Suprapubic skin (tissue), 4 donors: Measurements from ENCODE around the gene PARK7. TPM values are rescaled to one million over a fixed set of nuclear protein-coding genes. Genes with fewer than 3 reads are reported as not detected.

ENCODE experiments used
- DNase-seq, 2 donors: peaks; one replicate each; pipeline ENCODE4 v3.0.0-alpha.2; 2019; ENCODE audit warnings: low spot score in 2 of 2
- H3K27ac ChIP-seq: fragments of 200-600 bp; sonication (generic); one replicate; pipeline ENCODE4 v1.5.1; 2019
- H3K27me3 ChIP-seq: fragments of 200-600 bp; sonication (generic); one replicate; pipeline ENCODE4 v1.5.1; 2019
- H3K36me3 ChIP-seq: fragments of 200-600 bp; sonication (generic); one replicate; pipeline ENCODE4 v1.5.1; 2019
- H3K4me1 ChIP-seq: fragments of 200-600 bp; sonication (generic); one replicate; pipeline ENCODE4 v1.5.1; 2019
- H3K4me3 ChIP-seq: fragments of 200-600 bp; sonication (generic); one replicate; pipeline ENCODE4 v1.5.1; 2019; ENCODE audit warnings: mild to moderate bottlenecking
- H3K9me3 ChIP-seq: fragments of 200-600 bp; sonication (generic); one replicate; pipeline ENCODE4 v1.5.1; 2019
- EP300 ChIP-seq: sonication (generic); formaldehyde crosslinking; IDR thresholded peaks from one replicate; pipeline ENCODE4 v1.6.1; 2017; ENCODE audit warnings: antibody characterized with exemption
- POLR2A ChIP-seq, 2 donors: fragments of 450-650 bp; IDR thresholded peaks; one replicate each; pipeline ENCODE4 v1.6.1; 2017; ENCODE audit warnings: antibody characterized with exemption in 2 of 2, mild to moderate bottlenecking in 2 of 2, moderate library complexity in 2 of 2
- POLR2AphosphoS5 ChIP-seq, 3 donors: sonication (generic); formaldehyde crosslinking; IDR thresholded peaks; one replicate each; pipeline ENCODE4 v1.6.1; 2017; ENCODE audit warnings: antibody characterized with exemption in 3 of 3
- WGBS: methylation state at CpG from one replicate; pipeline ENCODE4 v1.1.5; 2018; 5-methylcytosine and 5-hydroxymethylcytosine counted together
- total RNA-seq, 4 donors: library from RNA; depleted of rRNA; stranded (reverse); fragments of >200 nt; gene quantifications; one replicate each; pipeline ENCODE4 v1.1.0, GENCODE V29; 2016
- TF ChIP-seq, protein P1 (sequence below), 2 donors: fragments of 200-600 bp in 1 of 2; fragments of 450-650 bp in 1 of 2; sonication (generic) in 1 of 2; IDR thresholded peaks; one replicate each; pipeline ENCODE4 v1.5.1; 2016 to 2019; ENCODE audit warnings: antibody characterized with exemption in 2 of 2, mild to moderate bottlenecking in 1 of 2, moderate library complexity in 1 of 2

PARK7 gene
- total RNA-seq, 4 donors from 2014 or later, result 74.0 to 94.1 (median 85.2) TPM

DNA sequence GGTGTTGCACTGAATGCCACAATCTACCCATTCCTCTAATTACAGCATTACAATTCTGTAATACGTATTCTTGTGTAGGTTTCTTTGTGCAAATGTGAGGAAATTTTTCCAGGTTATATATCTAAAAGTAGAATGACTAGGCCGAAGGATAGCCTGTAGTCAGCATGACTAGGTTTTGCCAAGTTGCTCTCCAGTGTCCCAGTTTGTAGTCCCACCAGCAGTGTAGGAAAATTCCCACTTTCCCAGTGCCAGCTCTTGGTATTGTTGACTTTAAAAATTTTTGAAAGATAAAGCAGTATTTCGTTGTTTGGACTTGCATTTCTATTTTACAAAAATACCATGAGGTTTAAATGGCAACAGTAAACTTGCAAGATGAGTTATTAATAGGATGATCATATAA, 3.0 kb downstream of the PARK7 start:
- DNase-seq, result no peak
- no peak overlapping the region for H3K4me3 ChIP-seq
- no peak overlapping the region for H3K27ac ChIP-seq
- TF ChIP-seq POLR2AphosphoS5 (IDR thresholded peaks at IDR 0.05), result no peak
- TF ChIP-seq EP300, result no peak
- TF ChIP-seq, protein P1, sequence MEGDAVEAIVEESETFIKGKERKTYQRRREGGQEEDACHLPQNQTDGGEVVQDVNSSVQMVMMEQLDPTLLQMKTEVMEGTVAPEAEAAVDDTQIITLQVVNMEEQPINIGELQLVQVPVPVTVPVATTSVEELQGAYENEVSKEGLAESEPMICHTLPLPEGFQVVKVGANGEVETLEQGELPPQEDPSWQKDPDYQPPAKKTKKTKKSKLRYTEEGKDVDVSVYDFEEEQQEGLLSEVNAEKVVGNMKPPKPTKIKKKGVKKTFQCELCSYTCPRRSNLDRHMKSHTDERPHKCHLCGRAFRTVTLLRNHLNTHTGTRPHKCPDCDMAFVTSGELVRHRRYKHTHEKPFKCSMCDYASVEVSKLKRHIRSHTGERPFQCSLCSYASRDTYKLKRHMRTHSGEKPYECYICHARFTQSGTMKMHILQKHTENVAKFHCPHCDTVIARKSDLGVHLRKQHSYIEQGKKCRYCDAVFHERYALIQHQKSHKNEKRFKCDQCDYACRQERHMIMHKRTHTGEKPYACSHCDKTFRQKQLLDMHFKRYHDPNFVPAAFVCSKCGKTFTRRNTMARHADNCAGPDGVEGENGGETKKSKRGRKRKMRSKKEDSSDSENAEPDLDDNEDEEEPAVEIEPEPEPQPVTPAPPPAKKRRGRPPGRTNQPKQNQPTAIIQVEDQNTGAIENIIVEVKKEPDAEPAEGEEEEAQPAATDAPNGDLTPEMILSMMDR (IDR thresholded peaks at IDR 0.05), result no peak
- no peak for TF ChIP-seq POLR2A (IDR thresholded peaks at IDR 0.05)
- no peaks in the 10 kb centered on the region for H3K9me3 ChIP-seq
- no peaks in the 10 kb centered on the region for H3K27me3 ChIP-seq
- H3K4me1 ChIP-seq, result peaks cover 31% of the 10 kb centered on the region
- peaks cover 62% of the 10 kb centered on the region for H3K36me3 ChIP-seq
- 77% methylated on average over 3 of the region's 3 CpGs for WGBS

DNA sequence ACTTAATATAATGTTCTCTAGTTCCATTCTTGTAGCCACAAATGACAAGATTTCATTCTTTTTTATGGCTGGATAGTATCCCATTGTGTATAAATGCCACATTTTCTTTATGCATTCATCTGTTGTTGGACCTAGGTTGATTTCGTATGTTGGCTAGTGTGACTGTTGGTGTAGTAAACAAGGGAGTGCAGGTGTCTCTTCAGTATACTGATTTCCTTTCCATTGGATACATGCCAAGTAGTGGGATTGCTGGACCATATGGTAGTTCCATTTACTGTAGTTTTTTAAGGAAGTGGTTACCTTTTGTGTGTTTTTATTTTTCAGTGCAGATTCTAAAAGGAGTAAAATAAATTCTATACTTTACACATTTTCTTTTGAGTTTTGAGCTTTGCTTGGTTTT, 5.7 kb downstream of the PARK7 start:
- 51% methylated on average over 1 of the region's 1 CpG for WGBS
- Histone ChIP-seq H3K4me3 (no peak overlapping the region), H3K27me3 (no peaks in the 10 kb centered on the region), H3K36me3 (peaks cover 89% of the 10 kb centered on the region), H3K4me1 (peaks cover 23% of the 10 kb centered on the region), H3K9me3 (no peaks in the 10 kb centered on the region), H3K27ac (no peak overlapping the region)
- DNase-seq, result no peak
- TF ChIP-seq, protein P1 (IDR thresholded peaks at IDR 0.05), result no peak
- TF ChIP-seq EP300 (no peak), POLR2A (IDR thresholded peaks at IDR 0.05) (no peak), POLR2AphosphoS5 (IDR thresholded peaks at IDR 0.05) (no peak)

DNA sequence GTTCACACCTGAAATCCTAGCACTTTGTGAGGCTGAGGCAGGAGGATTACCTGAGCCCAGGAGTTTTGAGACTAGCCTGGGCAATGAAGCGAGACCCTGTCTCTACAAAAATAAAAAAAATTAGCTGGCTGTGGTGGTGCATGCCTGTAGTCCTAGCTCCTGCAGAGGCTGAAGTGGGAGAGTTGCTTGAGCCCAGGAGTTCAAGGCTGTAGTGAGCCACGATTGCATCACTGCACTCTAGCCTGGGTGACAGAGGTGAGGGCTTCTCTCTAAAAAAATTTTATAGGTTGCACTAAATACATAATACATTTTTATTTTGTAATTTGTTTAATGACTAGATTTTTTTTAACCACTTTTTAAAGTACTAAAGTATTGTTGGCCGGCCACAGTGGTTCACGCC, 6.1 kb downstream of the PARK7 start:
- Histone ChIP-seq H3K4me1 (peaks cover 19% of the 10 kb centered on the region), H3K27ac (no peak overlapping the region), H3K36me3 (peaks cover 92% of the 10 kb centered on the region), H3K27me3 (no peaks in the 10 kb centered on the region), H3K9me3 (no peaks in the 10 kb centered on the region), H3K4me3 (no peak overlapping the region)
- TF ChIP-seq, protein P1 (IDR thresholded peaks at IDR 0.05), result no peak
- TF ChIP-seq POLR2A (IDR thresholded peaks at IDR 0.05) (no peak), POLR2AphosphoS5 (IDR thresholded peaks at IDR 0.05) (no peak), EP300 (no peak)
- no peak for DNase-seq
- WGBS, result 90% methylated on average over 4 of the region's 4 CpGs

- no peaks in the 10 kb centered on the region for H3K9me3 ChIP-seq
- WGBS, result 79% methylated on average over 2 of the region's 2 CpGs
- TF ChIP-seq EP300 (no peak), POLR2AphosphoS5 (IDR thresholded peaks at IDR 0.05) (no peak), POLR2A (IDR thresholded peaks at IDR 0.05) (no peak)
- TF ChIP-seq, protein P1 (IDR thresholded peaks at IDR 0.05), result no peak
- H3K4me1 ChIP-seq, result no peaks in the 10 kb centered on the region
- no peak overlapping the region for H3K27ac ChIP-seq
- no peak overlapping the region for H3K4me3 ChIP-seq
- no peaks in the 10 kb centered on the region for H3K27me3 ChIP-seq
- DNase-seq, result no peak
- H3K36me3 ChIP-seq, result peaks cover 76% of the 10 kb centered on the region
Observed at GRCh38 chr1:7970246-7970645, 8.7 kb downstream of the PARK7 start.

DNA sequence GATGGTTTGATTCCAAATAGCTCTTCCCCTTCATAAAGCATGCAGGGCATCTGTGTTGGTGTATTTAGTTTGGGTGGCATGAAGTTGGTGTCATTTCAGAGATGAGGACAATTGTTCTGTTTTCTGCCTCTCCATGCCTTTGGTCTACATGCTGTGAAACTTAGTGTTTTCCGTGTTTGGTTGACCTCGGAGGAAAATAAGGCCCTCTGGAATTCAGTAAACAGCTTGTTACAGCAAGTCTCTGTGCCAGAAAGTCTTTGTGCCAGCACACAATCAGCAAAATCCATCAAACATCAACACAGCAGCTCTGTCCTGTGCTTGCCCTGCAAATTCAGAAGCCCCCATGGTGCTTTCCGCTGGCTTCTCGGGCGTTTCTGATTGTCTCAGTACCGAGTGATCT, 9.5 kb downstream of the PARK7 start:
- Histone ChIP-seq H3K27ac (no peak overlapping the region), H3K4me1 (peaks cover 4% of the 10 kb centered on the region), H3K4me3 (no peak overlapping the region), H3K9me3 (no peaks in the 10 kb centered on the region), H3K36me3 (peaks cover 68% of the 10 kb centered on the region), H3K27me3 (no peaks in the 10 kb centered on the region)
- WGBS, result 93% methylated on average over 6 of the region's 6 CpGs
- DNase-seq, result no peak
- TF ChIP-seq EP300, result no peak
- no peak for TF ChIP-seq POLR2AphosphoS5 (IDR thresholded peaks at IDR 0.05)
- TF ChIP-seq, protein P1 (IDR thresholded peaks at IDR 0.05), result no peak
- TF ChIP-seq POLR2A (IDR thresholded peaks at IDR 0.05), result no peak
